SK-N-SH (cell line): ENCODE results near the gene PDGFRB. TPM values are rescaled to one million over a fixed set of nuclear protein-coding genes. Genes with fewer than 3 reads are reported as not detected.

ENCODE experiments used
- CTCF ChIA-PET: fragments of 300-600, 350-600 bp; formaldehyde crosslinking; extraction: SDS; loops from one replicate; lab custom pipeline; 2021; lab: Yijun Ruan, JAX
- POLR2A ChIA-PET: fragments of 350-600 bp; sonication (Branson Sonifier 250); formaldehyde crosslinking; extraction: SDS; loops from one replicate; lab custom pipeline; 2020; ENCODE audit warnings: antibody characterized with exemption, inconsistent platforms; lab: Yijun Ruan, JAX
- DNase-seq: peaks from one replicate; pipeline ENCODE4 v3.0.0; 2012
- H2AFZ ChIP-seq: fragments of 200-600 bp; sonication (generic); 2 replicates; pipeline ENCODE4 v1.8.1; 2016; ENCODE audit warnings: antibody characterized with exemption, mild to moderate bottlenecking, low read depth
- H3F3A ChIP-seq: fragments of 200-600 bp; sonication (generic); replicated peaks from 2 replicates; pipeline ENCODE3; 2016; ENCODE audit warnings: antibody characterized with exemption, mild to moderate bottlenecking; ENCODE audit not compliant: insufficient read depth
- H3K27ac ChIP-seq, 2 experiments: fragments of 200-500 bp in 1 of 2; fragments of 200-600 bp in 1 of 2; sonication (Bioruptor generic) in 1 of 2; sonication (generic), shearing (Covaris generic) in 1 of 2; 2 replicates each; pipeline versions ENCODE4 v1.5.1 to v1.6.1; 2014 to 2016; ENCODE audit warnings: low read depth in 2 of 2, inconsistent platforms in 1 of 2, low read length in 1 of 2, mild to moderate bottlenecking in 1 of 2, mixed read lengths in 1 of 2
- H3K27me3 ChIP-seq: fragments of 200-600 bp; sonication (generic), shearing (Covaris generic); 2 replicates; pipeline ENCODE4 v1.6.1; 2016; ENCODE audit warnings: mixed run types; ENCODE audit not compliant: insufficient read depth
- H3K36me3 ChIP-seq, 2 experiments: fragments of 200-500 bp in 1 of 2; fragments of 200-600 bp in 1 of 2; sonication (Bioruptor generic) in 1 of 2; sonication (generic) in 1 of 2; replicated peaks in 1 of 2; 2 replicates each; pipeline versions ENCODE3 to v1.5.1; 2014 to 2016; ENCODE audit warnings: low read length in 1 of 2, mild to moderate bottlenecking in 1 of 2; ENCODE audit not compliant: insufficient read depth in 2 of 2, control insufficient read depth in 1 of 2
- H3K4me1 ChIP-seq, 2 experiments: fragments of 200-500 bp in 1 of 2; fragments of 200-600 bp in 1 of 2; sonication (Bioruptor generic) in 1 of 2; sonication (generic), shearing (Covaris generic) in 1 of 2; 2 replicates each; pipeline versions ENCODE4 v1.5.1 to v1.6.1; 2014 to 2016; ENCODE audit warnings: low read depth in 1 of 2, low read length in 1 of 2, mixed run types in 1 of 2; ENCODE audit not compliant: insufficient read depth in 2 of 2, control insufficient read depth in 1 of 2
- H3K4me2 ChIP-seq: fragments of 200-600 bp; sonication (generic), shearing (Covaris generic); 2 replicates; pipeline ENCODE4 v1.6.1; 2017; ENCODE audit warnings: mixed run types
- H3K4me3 ChIP-seq, 2 experiments: fragments of 200-500 bp in 1 of 2; fragments of 200-600 bp in 1 of 2; sonication (Bioruptor generic) in 1 of 2; sonication (generic), shearing (Covaris generic) in 1 of 2; 2 replicates each; pipeline versions ENCODE4 v1.5.1 to v1.8.1; 2014 to 2016; ENCODE audit warnings: low read depth in 2 of 2, inconsistent platforms in 1 of 2, low read length in 1 of 2, mild to moderate bottlenecking in 1 of 2, mixed read lengths in 1 of 2, moderate library complexity in 1 of 2
- H3K79me2 ChIP-seq: fragments of 200-600 bp; sonication (generic); 2 replicates; pipeline ENCODE4 v1.8.1; 2017; ENCODE audit warnings: mild to moderate bottlenecking; ENCODE audit not compliant: insufficient read depth
- H3K9ac ChIP-seq: fragments of 200-600 bp; sonication (generic); 2 replicates; pipeline ENCODE4 v1.6.1; 2017; ENCODE audit warnings: mixed run types
- H3K9me2 ChIP-seq: fragments of 200-600 bp; sonication (generic); 2 replicates; pipeline ENCODE4 v1.6.1; 2017; ENCODE audit warnings: mixed run types
- H3K9me3 ChIP-seq: fragments of 200-600 bp; sonication (generic); 2 replicates; pipeline ENCODE4 v1.6.1; 2017; ENCODE audit warnings: mixed run types, mild to moderate bottlenecking, moderate library complexity
- H4K20me1 ChIP-seq: fragments of 200-600 bp; sonication (generic); 2 replicates; pipeline ENCODE4 v1.6.1; 2017; ENCODE audit warnings: mild to moderate bottlenecking, mixed run types; ENCODE audit not compliant: insufficient read depth
- ELF1 ChIP-seq: IDR thresholded peaks from 2 replicates; pipeline ENCODE4 v1.4.0; 2012
- EZH2phosphoT487 ChIP-seq: fragments of 200-600 bp; sonication (generic); IDR thresholded peaks from 2 replicates; pipeline ENCODE4 v1.6.1; 2017; ENCODE audit warnings: low read depth, mixed run types, mild to moderate bottlenecking, antibody characterized with exemption, moderate library complexity, borderline replicate concordance
- FOSL2 ChIP-seq: IDR thresholded peaks from 2 replicates; pipeline ENCODE4 v1.4.0; 2012; ENCODE audit warnings: low read depth, mild to moderate bottlenecking, moderate library complexity, borderline replicate concordance
- FOXJ3 ChIP-seq: sonication (generic); formaldehyde crosslinking; IDR thresholded peaks from 2 replicates; pipeline ENCODE4 v1.5.1; 2020; ENCODE audit warnings: mild to moderate bottlenecking, missing genetic modification reagents
- FOXM1 ChIP-seq: IDR thresholded peaks from 2 replicates; pipeline ENCODE4 v1.4.0; 2012; ENCODE audit warnings: low read depth, mild to moderate bottlenecking
- GABPA ChIP-seq: IDR thresholded peaks from 2 replicates; pipeline ENCODE4 v1.4.0; 2012; ENCODE audit warnings: low read depth, mild to moderate bottlenecking
- JUND ChIP-seq: IDR thresholded peaks from 2 replicates; pipeline ENCODE4 v1.4.0; 2012
- MEF2A ChIP-seq: IDR thresholded peaks from 2 replicates; pipeline ENCODE4 v1.4.0; 2012; ENCODE audit warnings: low read depth, borderline replicate concordance
- MXI1 ChIP-seq: IDR thresholded peaks from 2 replicates; pipeline ENCODE4 v1.6.1; 2012; ENCODE audit warnings: mild to moderate bottlenecking, low read depth, low read length, improper control_type of control experiment
- NFIC ChIP-seq: IDR thresholded peaks from 2 replicates; pipeline ENCODE4 v1.4.0; 2012; ENCODE audit warnings: borderline replicate concordance
- POLR2AphosphoS5 ChIP-seq: IDR thresholded peaks from 2 replicates; pipeline ENCODE4 v1.6.1; 2012; ENCODE audit warnings: low read depth, low read length
- RAD21 ChIP-seq: IDR thresholded peaks from 2 replicates; pipeline ENCODE4 v1.6.1; 2012; ENCODE audit warnings: mild to moderate bottlenecking, low read length
- SIN3A ChIP-seq: IDR thresholded peaks from 2 replicates; pipeline ENCODE4 v1.6.1; 2012; ENCODE audit warnings: low read depth, mild to moderate bottlenecking, low read length, moderate library complexity, borderline replicate concordance
- SMC3 ChIP-seq: IDR thresholded peaks from 2 replicates; pipeline ENCODE4 v1.6.1; 2012; ENCODE audit warnings: low read depth, low read length, improper control_type of control experiment
- TCF12 ChIP-seq: IDR thresholded peaks from 2 replicates; pipeline ENCODE4 v1.4.0; 2012
- TEAD4 ChIP-seq: IDR thresholded peaks from 2 replicates; pipeline ENCODE4 v1.4.0; 2012; ENCODE audit warnings: mild to moderate bottlenecking, borderline replicate concordance; ENCODE audit not compliant: insufficient read depth
- YY1 ChIP-seq: IDR thresholded peaks from 2 replicates; pipeline ENCODE4 v1.4.0; 2012; ENCODE audit warnings: low read depth, mild to moderate bottlenecking
- WGBS: methylation state at CpG from one replicate; pipeline ENCODE4 v1.1.6; 2017; ENCODE audit warnings: low lambda C conversion rate; 5-methylcytosine and 5-hydroxymethylcytosine counted together
- polyA plus RNA-seq, 3 experiments: library from polyadenylated mRNA; depleted of rRNA; stranded (reverse); fragments of >200 nt; gene quantifications; 2 replicates each; pipeline ENCODE4 v1.2.3, GENCODE V29; 2012
- TF ChIP-seq, protein P1 (sequence below): IDR thresholded peaks from 2 replicates; pipeline ENCODE4 v1.4.0; 2012; ENCODE audit warnings: low read depth
- TF ChIP-seq, protein P2 (sequence below): IDR thresholded peaks from 2 replicates; pipeline ENCODE4 v1.6.1; 2012; ENCODE audit warnings: mild to moderate bottlenecking, low read depth, low read length, moderate library complexity
- TF ChIP-seq, protein P3 (sequence below): fragments of 150-350 bp; IDR thresholded peaks from 2 replicates; pipeline ENCODE4 v1.6.1; 2017; ENCODE audit warnings: antibody characterized with exemption, low read length, low read depth, borderline replicate concordance

Gene PDGFRB
- polyA plus RNA-seq, 1 of the 3 experiments (the other 2 are of a cell fraction): 32.1 TPM

DNA sequence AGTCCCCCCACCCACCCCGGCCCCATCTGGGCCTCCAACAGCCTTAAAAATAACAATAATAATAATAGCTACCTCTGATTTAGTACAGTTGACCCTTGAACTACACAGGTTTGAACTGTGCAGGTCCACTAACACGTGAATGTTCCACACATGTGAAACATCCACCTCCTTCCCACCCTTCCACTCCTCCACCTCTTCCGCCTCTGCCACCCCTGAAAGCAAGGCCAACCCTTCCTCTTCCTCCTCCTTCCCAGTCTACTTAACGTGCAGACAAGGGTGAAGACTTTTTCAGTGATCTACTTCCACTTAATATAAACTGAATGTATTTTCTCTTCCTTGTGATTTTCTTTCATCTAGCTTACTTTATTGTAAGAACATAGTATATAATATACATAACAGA lies 10.8 kb downstream of the PDGFRB start:
- no peak for TF ChIP-seq FOXM1
- TF ChIP-seq, protein P1, sequence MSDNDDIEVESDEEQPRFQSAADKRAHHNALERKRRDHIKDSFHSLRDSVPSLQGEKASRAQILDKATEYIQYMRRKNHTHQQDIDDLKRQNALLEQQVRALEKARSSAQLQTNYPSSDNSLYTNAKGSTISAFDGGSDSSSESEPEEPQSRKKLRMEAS: no peak
- TF ChIP-seq TEAD4: no peak
- no peak for TF ChIP-seq YY1
- no peak for TF ChIP-seq TCF12
- TF ChIP-seq GABPA: no peak
- no peak for TF ChIP-seq ELF1
- TF ChIP-seq EZH2phosphoT487: no peak
- TF ChIP-seq RAD21: no peak
- TF ChIP-seq, protein P2, sequence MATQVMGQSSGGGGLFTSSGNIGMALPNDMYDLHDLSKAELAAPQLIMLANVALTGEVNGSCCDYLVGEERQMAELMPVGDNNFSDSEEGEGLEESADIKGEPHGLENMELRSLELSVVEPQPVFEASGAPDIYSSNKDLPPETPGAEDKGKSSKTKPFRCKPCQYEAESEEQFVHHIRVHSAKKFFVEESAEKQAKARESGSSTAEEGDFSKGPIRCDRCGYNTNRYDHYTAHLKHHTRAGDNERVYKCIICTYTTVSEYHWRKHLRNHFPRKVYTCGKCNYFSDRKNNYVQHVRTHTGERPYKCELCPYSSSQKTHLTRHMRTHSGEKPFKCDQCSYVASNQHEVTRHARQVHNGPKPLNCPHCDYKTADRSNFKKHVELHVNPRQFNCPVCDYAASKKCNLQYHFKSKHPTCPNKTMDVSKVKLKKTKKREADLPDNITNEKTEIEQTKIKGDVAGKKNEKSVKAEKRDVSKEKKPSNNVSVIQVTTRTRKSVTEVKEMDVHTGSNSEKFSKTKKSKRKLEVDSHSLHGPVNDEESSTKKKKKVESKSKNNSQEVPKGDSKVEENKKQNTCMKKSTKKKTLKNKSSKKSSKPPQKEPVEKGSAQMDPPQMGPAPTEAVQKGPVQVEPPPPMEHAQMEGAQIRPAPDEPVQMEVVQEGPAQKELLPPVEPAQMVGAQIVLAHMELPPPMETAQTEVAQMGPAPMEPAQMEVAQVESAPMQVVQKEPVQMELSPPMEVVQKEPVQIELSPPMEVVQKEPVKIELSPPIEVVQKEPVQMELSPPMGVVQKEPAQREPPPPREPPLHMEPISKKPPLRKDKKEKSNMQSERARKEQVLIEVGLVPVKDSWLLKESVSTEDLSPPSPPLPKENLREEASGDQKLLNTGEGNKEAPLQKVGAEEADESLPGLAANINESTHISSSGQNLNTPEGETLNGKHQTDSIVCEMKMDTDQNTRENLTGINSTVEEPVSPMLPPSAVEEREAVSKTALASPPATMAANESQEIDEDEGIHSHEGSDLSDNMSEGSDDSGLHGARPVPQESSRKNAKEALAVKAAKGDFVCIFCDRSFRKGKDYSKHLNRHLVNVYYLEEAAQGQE: no peak
- no peak for TF ChIP-seq POLR2AphosphoS5
- no peak for TF ChIP-seq MEF2A
- no peak for TF ChIP-seq SMC3
- TF ChIP-seq FOSL2: no peak
- no peak for TF ChIP-seq FOXJ3 (CRISPR knock-in tag)
- no peak for TF ChIP-seq SIN3A
- TF ChIP-seq NFIC: no peak
- TF ChIP-seq, protein P3, sequence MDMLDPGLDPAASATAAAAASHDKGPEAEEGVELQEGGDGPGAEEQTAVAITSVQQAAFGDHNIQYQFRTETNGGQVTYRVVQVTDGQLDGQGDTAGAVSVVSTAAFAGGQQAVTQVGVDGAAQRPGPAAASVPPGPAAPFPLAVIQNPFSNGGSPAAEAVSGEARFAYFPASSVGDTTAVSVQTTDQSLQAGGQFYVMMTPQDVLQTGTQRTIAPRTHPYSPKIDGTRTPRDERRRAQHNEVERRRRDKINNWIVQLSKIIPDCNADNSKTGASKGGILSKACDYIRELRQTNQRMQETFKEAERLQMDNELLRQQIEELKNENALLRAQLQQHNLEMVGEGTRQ: no peak
- no peak for TF ChIP-seq MXI1
- TF ChIP-seq JUND: no peak
- TF ChIP-seq, all 33 proteins: peak for 0
- 49% methylated on average over 4 of the region's 4 CpGs for WGBS
- Histone ChIP-seq H3K27me3 (no peaks in the 10 kb centered on the region), H3F3A (peaks cover 41% of the 10 kb centered on the region), H3K9me2 (no peaks in the 10 kb centered on the region), H3K79me2 (peaks cover 73% of the 10 kb centered on the region), H3K27ac (peak overlapping the region; percentile 92 to 99), H3K4me1 (peaks cover 54 to 84% of the 10 kb centered on the region in 2 experiments), H4K20me1 (peaks cover 6% of the 10 kb centered on the region; the same call in 1 of the 2 replicates), H3K9ac (peak overlapping the region; percentile 73; the same call in 1 of the 2 replicates), H3K36me3 (peaks cover 0 to 2% of the 10 kb centered on the region in 2 experiments), H3K9me3 (no peaks in the 10 kb centered on the region), H2AFZ (no peak overlapping the region), H3K4me2 (peak overlapping the region; percentile 74; the same call in 1 of the 2 replicates), H3K4me3 (no peak overlapping the region)
- CTCF ChIA-PET: interaction anchor here (0.6 to 3.4 kb wide), 7 partner anchors 10 to 670 kb away, joined by 3 to 16 read pairs (median 3); partner anchors contain the start of gene PDGFRB
- POLR2A ChIA-PET: interaction anchor here (2.3 kb wide), 1 partner anchor 8 kb away, joined by 10 read pairs; no protein-coding TSS in a partner anchor
- DNase-seq: no peak
